GM12874 (cell line): Measurements from ENCODE around the gene HAGH.

Experiments used
- TF ChIP-seq, protein P1 (sequence below): IDR thresholded peaks from 2 replicates; pipeline ENCODE4 v1.5.1; 2011; ENCODE audit warnings: low read depth, mild to moderate bottlenecking, control low read depth, low read length, moderate library complexity; ENCODE audit not compliant: insufficient read depth

The HAGH gene

DNA sequence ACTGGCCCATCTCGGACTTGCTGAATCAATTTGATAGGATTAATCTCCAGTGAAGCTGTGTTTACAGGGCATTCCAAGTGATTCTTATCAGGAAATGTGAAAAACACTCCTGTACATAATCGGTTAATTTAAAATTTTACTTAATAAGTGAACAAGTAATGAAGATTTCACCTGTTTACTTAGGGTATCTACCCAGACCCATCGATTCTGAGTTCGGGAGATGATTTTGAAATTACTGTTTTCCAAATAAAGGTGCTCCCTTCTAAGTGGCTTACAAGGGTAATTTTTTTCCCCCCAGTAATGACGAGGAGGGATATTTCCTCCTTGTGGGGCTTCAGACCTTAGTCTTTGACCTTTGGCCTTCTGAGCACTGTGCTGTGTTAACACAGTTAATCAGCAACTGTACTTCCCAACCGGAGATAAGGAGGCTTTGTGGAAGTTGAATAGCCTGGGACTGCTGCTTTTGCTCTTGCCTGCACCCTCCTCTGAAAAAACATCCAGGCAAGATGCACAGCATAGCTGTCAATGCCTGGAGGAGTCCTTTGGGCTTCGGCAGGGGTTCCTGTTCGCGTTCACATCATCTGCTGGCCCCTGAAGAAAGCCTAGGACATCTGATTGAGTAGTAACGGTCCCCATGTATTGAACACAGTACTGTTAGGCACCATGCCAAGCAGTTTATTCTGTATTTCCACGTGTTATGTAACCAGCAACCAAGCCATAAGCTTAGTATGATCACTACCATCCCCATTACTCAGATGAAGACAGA is 2.2 kb upstream of the HAGH start:
- TF ChIP-seq, protein P1, sequence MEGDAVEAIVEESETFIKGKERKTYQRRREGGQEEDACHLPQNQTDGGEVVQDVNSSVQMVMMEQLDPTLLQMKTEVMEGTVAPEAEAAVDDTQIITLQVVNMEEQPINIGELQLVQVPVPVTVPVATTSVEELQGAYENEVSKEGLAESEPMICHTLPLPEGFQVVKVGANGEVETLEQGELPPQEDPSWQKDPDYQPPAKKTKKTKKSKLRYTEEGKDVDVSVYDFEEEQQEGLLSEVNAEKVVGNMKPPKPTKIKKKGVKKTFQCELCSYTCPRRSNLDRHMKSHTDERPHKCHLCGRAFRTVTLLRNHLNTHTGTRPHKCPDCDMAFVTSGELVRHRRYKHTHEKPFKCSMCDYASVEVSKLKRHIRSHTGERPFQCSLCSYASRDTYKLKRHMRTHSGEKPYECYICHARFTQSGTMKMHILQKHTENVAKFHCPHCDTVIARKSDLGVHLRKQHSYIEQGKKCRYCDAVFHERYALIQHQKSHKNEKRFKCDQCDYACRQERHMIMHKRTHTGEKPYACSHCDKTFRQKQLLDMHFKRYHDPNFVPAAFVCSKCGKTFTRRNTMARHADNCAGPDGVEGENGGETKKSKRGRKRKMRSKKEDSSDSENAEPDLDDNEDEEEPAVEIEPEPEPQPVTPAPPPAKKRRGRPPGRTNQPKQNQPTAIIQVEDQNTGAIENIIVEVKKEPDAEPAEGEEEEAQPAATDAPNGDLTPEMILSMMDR, result no peak

DNA sequence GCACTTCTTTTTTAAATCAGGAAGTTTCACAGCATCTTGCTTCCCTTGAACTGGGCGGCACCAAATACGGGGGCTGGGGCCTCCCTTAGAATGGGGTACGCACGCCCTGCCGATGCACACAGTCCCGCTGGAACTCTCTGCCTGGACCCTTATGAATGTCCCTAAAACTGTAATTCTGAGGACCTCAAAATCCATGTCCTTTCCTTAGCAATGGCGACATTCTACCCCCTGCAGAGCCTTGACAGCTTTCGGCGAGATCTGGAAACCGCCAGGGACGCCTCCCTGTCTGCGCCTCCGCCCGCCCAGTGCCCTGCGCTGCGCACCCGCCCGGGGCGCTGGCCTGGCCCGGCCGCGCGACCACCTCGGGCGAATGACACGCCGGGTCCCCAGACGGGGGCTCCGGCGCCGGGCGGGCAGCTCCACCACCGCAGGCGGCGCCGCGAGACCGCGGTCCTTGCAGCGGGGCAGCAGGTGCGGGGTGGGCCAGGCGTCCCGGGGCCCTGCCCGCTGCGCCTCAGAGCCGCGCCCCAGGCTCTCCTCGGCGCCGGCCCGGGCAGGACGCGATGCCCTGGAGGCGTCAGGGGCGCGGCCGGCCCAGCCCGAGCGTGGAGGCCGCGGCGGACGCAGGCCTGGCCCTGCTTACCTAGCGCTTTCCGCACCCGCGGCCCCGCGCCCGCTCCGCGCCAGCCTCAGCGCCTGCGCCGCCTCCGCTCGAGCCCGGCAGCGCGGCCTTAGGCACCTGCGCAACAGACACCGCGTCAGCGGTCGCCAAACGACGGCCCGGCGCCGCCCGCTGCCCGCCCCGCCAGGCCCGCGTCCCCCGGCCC is 548 bp downstream of the HAGH start:
- TF ChIP-seq, protein P1, result 0 out of 2 replicates have a peak, but pooled peaks have one; percentile 6

DNA sequence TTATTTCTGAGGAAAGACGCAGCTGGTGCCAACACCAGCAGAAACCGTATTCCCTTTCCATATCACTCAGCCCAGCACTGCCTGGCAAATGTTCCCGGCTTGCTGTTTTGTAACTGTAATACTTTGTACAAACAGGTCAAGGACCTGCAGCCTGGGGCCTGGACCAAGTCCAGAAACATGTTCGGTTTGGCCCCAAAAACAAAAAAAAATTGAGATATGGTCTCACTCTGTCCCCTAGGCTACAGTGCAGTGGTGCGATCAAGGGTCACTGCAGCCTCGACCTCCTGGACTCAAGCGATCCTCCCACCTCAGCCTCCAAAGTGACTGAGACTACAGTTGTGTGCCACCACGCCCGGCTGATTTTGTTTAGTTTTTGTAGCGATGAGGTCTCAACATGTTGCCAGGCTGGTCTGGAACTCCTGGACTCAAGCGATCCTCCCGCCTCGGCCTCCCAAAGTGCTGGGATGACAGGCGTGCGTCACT is 1.2 kb downstream of the HAGH start:
- TF ChIP-seq, protein P1, result no peak

DNA sequence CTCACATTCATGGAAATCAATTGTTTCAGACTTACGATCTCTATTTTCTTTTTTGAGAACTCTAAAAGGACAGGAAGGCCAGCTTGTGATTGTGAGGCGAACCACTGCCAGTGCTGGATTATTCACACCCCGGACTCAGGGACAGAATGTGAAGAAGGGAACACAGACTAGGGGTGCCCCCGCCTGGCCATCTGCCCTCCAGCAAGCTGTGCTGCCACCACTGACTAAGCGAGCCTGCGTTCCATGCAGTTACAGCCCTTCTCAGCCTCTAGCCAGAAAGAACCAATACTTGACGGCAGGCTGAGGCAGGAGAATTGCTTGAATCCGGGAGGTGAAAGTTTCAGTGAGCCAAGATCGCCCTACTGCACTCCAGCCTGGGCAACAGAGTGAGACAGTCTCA is 2.8 kb downstream of the HAGH start:
- TF ChIP-seq, protein P1, result peak; percentile 29; the same call in 1 of the 2 replicates

DNA sequence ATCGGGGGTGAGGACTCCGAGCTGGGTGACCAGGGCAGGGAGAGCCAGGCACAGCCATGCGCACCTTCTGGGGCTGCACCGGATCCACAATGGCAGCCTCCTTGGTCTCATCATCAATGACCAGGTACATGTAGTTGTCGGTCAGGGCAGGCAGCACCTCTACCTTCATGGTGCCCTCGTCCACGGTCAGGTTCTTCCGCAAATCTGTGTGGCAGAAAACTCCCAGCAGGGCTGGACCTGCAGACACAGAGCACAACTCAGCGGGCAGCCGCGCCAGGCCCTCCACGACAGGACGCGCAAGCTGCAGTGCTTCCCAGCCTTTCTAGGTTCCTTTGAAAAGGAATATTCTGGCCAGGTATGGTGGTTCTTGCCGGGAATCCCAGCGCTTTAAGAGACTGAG is 3.8 kb downstream of the HAGH start:
- TF ChIP-seq, protein P1, result no peak

DNA sequence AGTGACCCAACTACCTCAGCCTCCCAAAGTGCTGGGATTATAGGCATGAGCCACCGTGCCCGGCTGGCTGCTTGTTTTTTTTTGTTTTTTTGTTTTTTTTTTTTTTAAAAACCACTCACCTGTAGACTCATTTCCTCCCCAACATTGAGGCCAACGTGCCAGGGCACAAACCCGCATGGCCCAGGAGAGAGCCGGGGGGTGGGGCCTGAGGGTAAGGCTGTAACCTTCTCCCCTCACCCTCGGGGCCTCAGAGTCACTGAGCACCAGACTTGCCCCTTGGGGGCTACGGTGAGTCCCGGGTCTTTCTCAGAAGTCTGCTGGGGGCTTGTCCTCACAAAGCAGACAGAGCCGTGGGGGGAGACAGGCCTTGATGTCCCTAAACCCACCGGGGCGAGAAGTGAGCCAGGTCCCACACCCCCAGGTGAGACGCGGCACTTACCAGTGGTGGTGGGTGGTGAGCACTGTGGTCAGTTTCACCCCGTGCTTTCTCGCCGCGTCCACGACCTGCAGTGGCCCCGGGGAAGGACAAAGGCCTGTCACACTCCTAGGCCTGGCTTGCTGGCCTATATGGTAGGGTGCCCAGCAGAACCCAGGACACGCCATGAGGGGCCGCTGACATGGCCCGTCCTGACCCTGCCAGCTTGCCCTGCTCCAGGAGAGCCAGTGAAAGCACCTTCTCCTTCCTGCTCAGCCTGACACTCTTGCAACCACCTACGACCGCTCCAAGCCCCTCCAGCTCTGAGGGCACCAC is 4.6 kb downstream of the HAGH start:
- TF ChIP-seq, protein P1, result no peak

DNA sequence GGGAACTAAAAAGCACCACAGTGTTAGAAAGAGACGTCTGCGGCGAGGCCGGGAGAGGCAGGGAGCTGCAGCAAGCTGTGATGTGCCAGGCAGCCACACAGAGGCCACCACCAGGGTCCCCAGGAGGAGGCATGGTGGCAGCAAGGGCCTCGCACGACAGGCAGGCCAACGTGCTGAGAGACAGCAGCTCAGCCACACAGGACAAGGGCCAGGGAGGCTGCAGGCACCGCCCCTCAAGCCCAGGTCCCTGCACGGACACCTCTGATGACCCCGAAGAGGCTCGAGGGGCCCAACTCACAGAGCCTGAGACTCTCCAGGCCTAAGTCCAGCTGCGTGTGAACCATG is 5.7 kb downstream of the HAGH start:
- TF ChIP-seq, protein P1, result no peak
